COLO668 (cell line): ENCODE data around the gene EHD1.

Source experiments
- DNase-seq: peaks from one replicate; lab custom pipeline; 2025; ENCODE audit not compliant: unreplicated experiment; lab: John Stamatoyannopoulos, UW

Gene EHD1

GRCh38 chr11:64845129-64845775, 33.2 kb downstream of the EHD1 start:
- DNase-seq = no peak

DNA sequence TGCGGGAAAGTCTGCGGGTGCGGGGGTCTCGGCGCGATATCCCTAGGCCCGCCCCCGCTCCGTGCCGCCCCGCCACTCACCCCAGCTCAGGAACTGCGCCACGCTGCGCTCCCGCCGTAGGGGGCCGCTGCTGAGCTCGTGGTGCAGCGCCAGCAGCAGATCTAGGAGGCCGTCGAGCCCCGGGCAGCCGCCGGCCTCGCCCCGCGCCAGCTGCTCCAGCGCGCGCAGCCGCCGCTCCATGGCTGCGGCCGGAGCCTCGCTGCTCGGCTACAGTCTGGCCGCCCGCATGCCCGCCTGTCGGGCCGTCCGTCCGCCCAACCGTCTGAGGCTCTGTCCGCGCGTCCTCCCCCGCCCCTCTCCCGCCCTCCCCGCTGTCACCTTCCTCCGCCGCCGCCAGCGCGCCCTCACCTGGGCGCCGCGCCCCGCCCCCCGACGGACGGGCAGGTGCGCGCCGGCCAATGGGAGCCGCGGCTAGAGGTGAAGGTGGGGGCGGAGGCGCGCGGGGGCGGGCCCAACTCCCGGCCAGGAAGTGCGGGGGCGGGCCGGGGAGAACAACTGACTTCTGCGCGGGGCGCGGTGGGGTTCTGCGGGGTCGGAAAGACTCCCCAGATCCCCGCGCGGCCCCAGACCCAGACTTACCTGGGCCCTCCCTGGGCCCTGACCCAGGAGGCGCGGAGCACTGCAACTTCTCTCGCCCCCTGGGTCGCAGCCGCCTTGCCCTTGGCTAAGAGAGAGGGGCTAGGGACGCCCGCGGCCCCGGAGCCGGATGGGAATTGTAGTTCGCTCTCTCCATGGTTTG, 33.9 kb downstream of the EHD1 start, which contains the start of gene CDC42BPG:
Gene CDC42BPG (minus strand): TSS at position 324 of the 799 bp plus-strand sequence. CDS start 84 bp downstream, at position 240.
- DNase-seq = peak; percentile 97

DNA sequence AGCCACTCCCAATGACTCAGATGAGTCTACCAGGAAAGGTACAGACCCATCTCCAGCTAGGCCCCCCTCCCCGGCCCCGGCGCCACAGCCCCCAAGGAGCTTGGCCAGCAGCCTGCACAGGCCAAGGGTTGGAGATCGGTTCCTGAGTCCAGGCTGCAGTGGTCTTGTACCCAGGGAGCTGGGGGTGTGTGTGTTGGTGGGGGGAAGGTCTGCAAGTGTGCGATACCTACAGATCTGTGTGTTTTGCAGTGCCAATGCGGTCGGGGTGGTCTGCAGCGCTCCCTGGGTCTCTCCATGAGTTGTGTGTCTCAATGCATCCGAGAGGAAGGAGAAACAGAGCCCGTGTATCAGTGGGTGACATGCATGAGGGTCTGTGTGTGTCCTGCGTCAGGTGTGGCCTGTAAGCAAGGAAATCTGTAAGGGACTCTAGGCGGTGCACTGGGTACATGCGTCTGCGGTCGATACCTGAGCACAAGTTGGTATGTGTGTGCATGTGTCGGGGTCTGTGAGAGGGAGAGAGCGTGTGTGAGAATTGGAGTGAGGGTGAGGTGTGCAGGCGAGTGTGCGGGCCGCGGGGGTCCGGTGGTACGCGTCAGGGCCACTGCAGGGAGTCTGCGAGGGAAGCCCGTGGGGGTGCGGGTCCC, 34.6 kb downstream of the EHD1 start:
- DNase-seq = peak; percentile 38

DNA sequence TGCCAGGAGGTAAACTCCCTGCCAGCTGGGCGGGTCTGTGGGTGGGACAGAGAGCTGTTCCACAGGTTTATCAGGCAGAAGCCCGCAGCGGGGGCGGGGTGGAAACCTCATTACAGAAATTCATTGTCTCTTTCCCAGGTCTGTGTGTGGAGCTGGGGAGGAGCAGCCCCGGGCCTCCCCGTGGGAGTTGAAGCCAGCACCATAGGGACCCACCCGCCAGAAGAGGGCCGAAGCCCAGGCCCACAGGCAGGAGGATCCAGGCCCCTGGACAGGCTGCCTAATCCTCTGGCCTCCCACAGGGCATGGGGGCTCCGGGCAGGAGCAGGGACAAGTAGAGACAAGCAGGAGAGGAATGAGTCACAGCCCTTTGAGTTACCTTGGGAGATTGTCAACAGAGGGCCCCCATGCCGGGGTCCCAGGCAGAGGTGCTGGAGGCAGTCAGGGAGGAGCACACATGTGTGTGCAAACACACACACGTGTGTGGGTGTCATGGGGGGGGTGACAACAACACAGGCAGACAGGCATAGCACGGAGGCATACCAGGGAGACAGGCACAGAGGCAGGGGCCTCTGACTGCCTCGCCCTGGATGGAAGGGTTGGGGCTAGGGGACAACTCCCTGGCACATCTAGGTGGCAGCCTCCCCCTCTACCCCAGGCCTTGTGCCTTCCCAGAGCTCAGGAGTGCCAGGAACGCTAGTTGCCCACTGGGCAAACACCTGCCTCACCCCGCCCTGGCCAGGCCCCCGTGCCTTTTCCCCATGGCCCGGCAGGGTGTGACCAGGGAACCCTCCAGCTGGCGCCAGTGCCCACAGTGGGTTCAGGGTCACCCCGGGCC, 35.4 kb downstream of the EHD1 start:
- DNase-seq = peak; percentile 70

DNA sequence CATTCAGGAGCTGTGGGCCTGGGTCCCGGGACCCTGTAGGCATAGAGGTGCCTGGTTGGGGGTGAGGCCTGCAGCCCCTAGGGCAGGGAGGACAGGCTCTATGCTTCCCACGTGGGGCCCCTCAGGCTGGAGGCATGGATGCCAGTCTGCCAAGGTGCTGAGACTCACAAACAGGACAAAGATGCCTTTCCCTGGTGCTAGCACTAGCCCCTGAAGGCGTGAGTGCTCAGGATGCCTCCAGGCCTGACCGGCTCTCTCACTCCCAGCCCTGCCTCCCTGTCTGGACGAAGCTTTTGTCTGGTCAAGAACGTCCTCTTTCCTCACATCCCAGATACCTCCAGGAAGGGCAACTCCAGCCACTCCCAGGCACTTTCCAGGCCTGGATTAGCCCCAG, 36.1 kb downstream of the EHD1 start:
- no peak for DNase-seq

- DNase-seq = no peak
These were observed 36.6 kb downstream of the EHD1 start for GRCh38 chr11:64841592-64842365.

GRCh38 chr11:64839887-64840782, 38.3 kb downstream of the EHD1 start:
- DNase-seq = no peak

DNA sequence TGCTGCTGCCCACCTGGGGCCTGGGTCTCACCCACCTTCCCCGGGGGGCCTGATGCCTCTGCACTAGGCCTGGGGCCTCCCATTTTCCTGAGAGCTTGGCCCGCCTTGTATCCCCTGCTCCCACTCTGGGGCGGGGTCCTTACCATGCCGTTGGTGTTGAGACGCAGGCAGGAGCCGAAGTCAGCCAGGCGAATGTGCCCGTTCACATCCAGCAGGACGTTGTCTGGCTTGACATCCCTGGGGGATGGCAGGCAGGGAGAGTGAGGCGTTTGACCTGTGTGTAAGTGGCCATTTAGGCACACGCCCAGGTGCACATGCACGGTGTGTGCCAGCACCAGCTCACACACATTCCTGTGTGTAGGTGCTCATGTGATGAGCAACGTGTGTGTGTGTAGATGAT, 39.1 kb downstream of the EHD1 start:
- DNase-seq = no peak

GRCh38 chr11:64838600-64839334, 39.7 kb downstream of the EHD1 start:
- no peak for DNase-seq

GRCh38 chr11:64837887-64838351, 40.5 kb downstream of the EHD1 start:
- DNase-seq = no peak

GRCh38 chr11:64836448-64837072, 41.9 kb downstream of the EHD1 start:
- no peak for DNase-seq

- no peak for DNase-seq
These were observed 42.6 kb downstream of the EHD1 start for GRCh38 chr11:64835616-64836447.

GRCh38 chr11:64834723-64835615, 43.5 kb downstream of the EHD1 start:
- peak; percentile 9 for DNase-seq

DNA sequence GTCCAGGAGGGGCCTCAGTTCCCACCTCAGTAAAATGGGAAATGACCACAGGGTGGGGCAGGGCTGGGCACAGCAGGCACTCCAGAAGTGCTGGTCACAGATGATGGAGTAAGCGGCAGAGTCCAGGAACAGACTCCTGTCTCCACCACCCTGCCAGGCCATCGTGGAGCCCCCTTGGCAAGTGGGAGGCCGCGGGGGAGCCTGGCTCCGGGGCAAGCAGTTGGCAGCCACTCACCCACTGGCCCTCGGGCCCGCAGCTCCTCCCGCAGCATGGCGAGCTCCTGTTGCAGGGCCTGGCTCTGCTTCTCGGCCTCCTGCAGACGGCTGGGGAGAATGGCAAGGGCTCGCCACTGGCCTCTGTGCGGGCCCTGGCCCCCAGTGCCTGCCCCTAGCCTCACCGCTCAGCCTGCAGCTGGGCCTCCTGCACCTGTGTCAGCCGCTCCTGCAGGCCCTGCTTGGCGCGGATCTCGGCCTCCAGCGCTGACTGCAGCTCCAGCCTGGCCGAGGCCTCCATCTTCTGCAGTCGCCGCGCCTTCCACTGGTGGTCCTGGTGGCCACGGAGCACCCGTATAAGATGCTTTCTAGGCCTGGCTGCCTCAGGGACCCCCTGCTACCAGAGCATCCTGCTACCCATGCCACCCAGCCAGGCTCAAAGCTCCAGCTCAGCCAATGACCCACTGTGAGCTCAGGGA, 44.2 kb downstream of the EHD1 start:
- no peak for DNase-seq

DNA sequence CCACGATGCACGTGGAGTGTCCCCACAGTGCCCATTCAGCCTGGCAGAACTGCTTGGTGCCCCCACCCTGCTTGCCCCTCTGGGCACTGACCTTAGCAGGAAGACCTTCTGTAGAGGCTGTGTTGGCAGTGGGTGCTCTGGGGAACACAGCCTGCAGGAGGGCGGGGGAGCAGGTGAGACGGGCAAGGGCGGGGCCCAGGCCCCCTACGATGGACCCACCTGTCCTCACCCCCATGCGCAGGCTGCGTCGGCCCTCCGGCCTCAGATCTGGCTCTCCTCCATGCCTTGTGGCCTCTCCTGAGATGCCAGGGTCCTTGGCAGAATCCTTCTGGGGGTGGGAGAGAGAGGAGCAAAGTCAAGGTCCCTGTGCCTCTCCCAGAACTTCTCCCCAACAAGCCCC, 44.9 kb downstream of the EHD1 start:
- DNase-seq = no peak

GRCh38 chr11:64833198-64833502, 45.3 kb downstream of the EHD1 start:
- DNase-seq = no peak
